Measurements from ENCODE around the gene MYO5A. TPM values are rescaled to one million over a fixed set of nuclear protein-coding genes. Genes with fewer than 3 reads are reported as not detected.

The MYO5A gene
- total and polyA plus RNA-seq, 2 donors (not counting 1 experiment from before 2014, with no cell fraction given) = 32.9 to 41.9 TPM

- H2AFZ ChIP-seq (ENCODE audit: low read length) = no peak overlapping the region
- DNase-seq (ENCODE audit: low read depth in 2 of 2) = no peak
- H3K9me3 ChIP-seq (ENCODE audit: control insufficient read depth, insufficient read depth, low read depth, low read length) = no peaks in the 10 kb centered on the region
- H3K4me2 ChIP-seq (ENCODE audit: extremely low read depth, insufficient read depth, low read length) = no peak overlapping the region
- H4K20me1 ChIP-seq (ENCODE audit: control insufficient read depth, extremely low read depth, insufficient read depth, low read length) = no peaks in the 10 kb centered on the region
- H3K27me3 ChIP-seq (ENCODE audit: control insufficient read depth, insufficient read depth, low read length) = no peaks in the 10 kb centered on the region
- no peaks in the 10 kb centered on the region for H3K79me2 ChIP-seq (ENCODE audit: control insufficient read depth, insufficient read depth, low read length)
- H3K36me3 ChIP-seq (ENCODE audit: control insufficient read depth, insufficient read depth, low read length) = no peaks in the 10 kb centered on the region
- H3K27ac ChIP-seq (ENCODE audit: insufficient read depth, low read length) = no peak overlapping the region
- no peaks in the 10 kb centered on the region for H3K4me1 ChIP-seq (ENCODE audit: control insufficient read depth, extremely low read depth, insufficient read depth, low read length)
- no peak for TF ChIP-seq EZH2 (IDR thresholded peaks at IDR 0.05; ENCODE audit: low read length, missing control alignments)
- no peak overlapping the region for H3K4me3 ChIP-seq (replicated peaks in 1 of 4; ENCODE audit: control extremely low read depth in 1 of 4, insufficient read depth in 1 of 4, low read depth in 3 of 4, low read length in 4 of 4)
- no peak overlapping the region for H3K9ac ChIP-seq (ENCODE audit: insufficient read depth, low read length)
Measured at GRCh38 chr15:52308446-52309153, 220.1 kb downstream of the MYO5A start.

GRCh38 chr15:52307847-52308246, 220.8 kb downstream of the MYO5A start:
- TF ChIP-seq CTCF (conservative IDR thresholded peaks at IDR 0.05 in 1 of 2, IDR thresholded peaks at IDR 0.05 in 1 of 2; ENCODE audit: low read depth in 1 of 2, low read length in 2 of 2) (no peak), EZH2 (IDR thresholded peaks at IDR 0.05; ENCODE audit: low read length, missing control alignments) (no peak)
- H3K4me3 ChIP-seq (replicated peaks in 1 of 4; ENCODE audit: control extremely low read depth in 1 of 4, insufficient read depth in 1 of 4, low read depth in 3 of 4, low read length in 4 of 4) = no peak overlapping the region
- H4K20me1 ChIP-seq (ENCODE audit: control insufficient read depth, extremely low read depth, insufficient read depth, low read length) = no peaks in the 10 kb centered on the region
- H3K4me2 ChIP-seq (ENCODE audit: extremely low read depth, insufficient read depth, low read length) = no peak overlapping the region
- H3K9ac ChIP-seq (ENCODE audit: insufficient read depth, low read length) = no peak overlapping the region
- no peaks in the 10 kb centered on the region for H3K79me2 ChIP-seq (ENCODE audit: control insufficient read depth, insufficient read depth, low read length)
- no peaks in the 10 kb centered on the region for H3K27me3 ChIP-seq (ENCODE audit: control insufficient read depth, insufficient read depth, low read length)
- H3K9me3 ChIP-seq (ENCODE audit: control insufficient read depth, insufficient read depth, low read depth, low read length) = no peaks in the 10 kb centered on the region
- H3K4me1 ChIP-seq (ENCODE audit: control insufficient read depth, extremely low read depth, insufficient read depth, low read length) = no peaks in the 10 kb centered on the region
- no peak for DNase-seq (ENCODE audit: low read depth in 2 of 2)
- H2AFZ ChIP-seq (ENCODE audit: low read length) = no peak overlapping the region
- H3K27ac ChIP-seq (ENCODE audit: insufficient read depth, low read length) = no peak overlapping the region
- no peaks in the 10 kb centered on the region for H3K36me3 ChIP-seq (ENCODE audit: control insufficient read depth, insufficient read depth, low read length)

- no peaks in the 10 kb centered on the region for H4K20me1 ChIP-seq (ENCODE audit: control insufficient read depth, extremely low read depth, insufficient read depth, low read length)
- no peak overlapping the region for H3K9ac ChIP-seq (ENCODE audit: insufficient read depth, low read length)
- H2AFZ ChIP-seq (ENCODE audit: low read length) = no peak overlapping the region
- no peaks in the 10 kb centered on the region for H3K4me1 ChIP-seq (ENCODE audit: control insufficient read depth, extremely low read depth, insufficient read depth, low read length)
- H3K27ac ChIP-seq (ENCODE audit: insufficient read depth, low read length) = no peak overlapping the region
- H3K27me3 ChIP-seq (ENCODE audit: control insufficient read depth, insufficient read depth, low read length) = no peaks in the 10 kb centered on the region
- H3K4me2 ChIP-seq (ENCODE audit: extremely low read depth, insufficient read depth, low read length) = no peak overlapping the region
- no peaks in the 10 kb centered on the region for H3K36me3 ChIP-seq (ENCODE audit: control insufficient read depth, insufficient read depth, low read length)
- H3K79me2 ChIP-seq (ENCODE audit: control insufficient read depth, insufficient read depth, low read length) = no peaks in the 10 kb centered on the region
- H3K4me3 ChIP-seq (replicated peaks in 1 of 4; ENCODE audit: control extremely low read depth in 1 of 4, insufficient read depth in 1 of 4, low read depth in 3 of 4, low read length in 4 of 4) = no peak overlapping the region
- TF ChIP-seq EZH2 (IDR thresholded peaks at IDR 0.05; ENCODE audit: low read length, missing control alignments) (no peak), CTCF (conservative IDR thresholded peaks at IDR 0.05 in 1 of 2, IDR thresholded peaks at IDR 0.05 in 1 of 2; ENCODE audit: low read depth in 1 of 2, low read length in 2 of 2) (no peak)
- peak; percentile 63 to 64 for DNase-seq (ENCODE audit: low read depth in 2 of 2)
- no peaks in the 10 kb centered on the region for H3K9me3 ChIP-seq (ENCODE audit: control insufficient read depth, insufficient read depth, low read depth, low read length)
Measured at GRCh38 chr15:52306270-52306669, 222.4 kb downstream of the MYO5A start.

Data from fibroblast of lung (primary cell).